GM19395 (cell line): ENCODE measurements around the gene MYCBPAP.

Experiments used
- ATAC-seq: cut with Tn5 transposase; IDR thresholded peaks from one replicate; pipeline ENCODE4 v1.9.1; 2021; ENCODE audit warnings: mild to moderate bottlenecking, moderate library complexity; ENCODE audit not compliant: unreplicated experiment

Gene MYCBPAP

GRCh38 chr17:50507871-50508572 lies at the start of gene MYCBPAP:
Gene MYCBPAP (plus strand): TSS chr17:50508439. CDS start chr17:50508675, 236 bp downstream.
- no peak for ATAC-seq

GRCh38 chr17:50458701-50459676 lies 49.2 kb upstream of the MYCBPAP start:
- ATAC-seq, result no peak

GRCh38 chr17:50459756-50460155 lies 48.5 kb upstream of the MYCBPAP start:
- no peak for ATAC-seq

- ATAC-seq, result no peak
Measured at GRCh38 chr17:50460831-50461526, 47.3 kb upstream of the MYCBPAP start.

GRCh38 chr17:50461550-50462132 lies 46.6 kb upstream of the MYCBPAP start:
- ATAC-seq, result no peak

- no peak for ATAC-seq
Measured at GRCh38 chr17:50462446-50462845, 45.8 kb upstream of the MYCBPAP start.

GRCh38 chr17:50464121-50464520 lies 44.1 kb upstream of the MYCBPAP start:
- ATAC-seq, result no peak

GRCh38 chr17:50464736-50465135 lies 43.5 kb upstream of the MYCBPAP start:
- no peak for ATAC-seq

GRCh38 chr17:50465171-50465570 lies 43.1 kb upstream of the MYCBPAP start:
- ATAC-seq, result no peak

GRCh38 chr17:50465635-50466034 lies 42.6 kb upstream of the MYCBPAP start:
- no peak for ATAC-seq

GRCh38 chr17:50466371-50467113 lies 41.7 kb upstream of the MYCBPAP start:
- no peak for ATAC-seq

- no peak for ATAC-seq
Measured at GRCh38 chr17:50467114-50467854, 41.0 kb upstream of the MYCBPAP start.

GRCh38 chr17:50467855-50468303 lies 40.4 kb upstream of the MYCBPAP start:
- no peak for ATAC-seq

- ATAC-seq, result no peak
Measured at GRCh38 chr17:50468304-50469207, 39.7 kb upstream of the MYCBPAP start, which contains the start of gene CHAD. Gene CHAD (minus strand): TSS chr17:50468880. CDS start chr17:50468813, 67 bp downstream.

- no peak for ATAC-seq
Measured at GRCh38 chr17:50469208-50469605, 39.0 kb upstream of the MYCBPAP start.

GRCh38 chr17:50469671-50470305 lies 38.5 kb upstream of the MYCBPAP start:
- ATAC-seq, result no peak

GRCh38 chr17:50470426-50470825 lies 37.8 kb upstream of the MYCBPAP start:
- no peak for ATAC-seq
